H1 (cell line): ENCODE data around the gene CUX1. TPM values are rescaled to one million over a fixed set of nuclear protein-coding genes. Genes with fewer than 3 reads are reported as not detected.

ENCODE experiments used
- BCL11A ChIP-seq, 2 experiments: IDR thresholded peaks; one replicate each; pipeline ENCODE4 v1.6.1; 2011; ENCODE audit warnings: low read depth in 2 of 2, low read length in 2 of 2, mild to moderate bottlenecking in 2 of 2
- CTCF ChIP-seq, 3 experiments: IDR thresholded peaks; 1 replicate in 2 of 3; 2 replicates in 1 of 3; pipeline versions ENCODE4 v1.5.1 to v1.6.1; 2011; ENCODE audit warnings: low read length in 3 of 3, mild to moderate bottlenecking in 3 of 3, inconsistent platforms in 2 of 3, low read depth in 1 of 3, moderate library complexity in 1 of 3; ENCODE audit not compliant: insufficient read depth in 1 of 3; ENCODE audit errors: control extremely low read depth in 1 of 3
- HDAC6 ChIP-seq: IDR thresholded peaks from one replicate; pipeline ENCODE4 v1.7.1; 2012; ENCODE audit warnings: low read depth, mild to moderate bottlenecking, inconsistent platforms, low read length, moderate library complexity
- KDM4A ChIP-seq: IDR thresholded peaks from one replicate; pipeline ENCODE4 v1.7.1; 2012; ENCODE audit warnings: low read depth, mild to moderate bottlenecking, moderate library complexity, low read length, inconsistent platforms; ENCODE audit not compliant: severe bottlenecking
- RAD21 ChIP-seq, 2 experiments: IDR thresholded peaks in 1 of 2; conservative IDR thresholded peaks in 1 of 2; 2 replicates each; pipeline ENCODE4 v1.6.1; 2011; ENCODE audit warnings: low read depth in 2 of 2, low read length in 2 of 2, improper control_type of control experiment in 1 of 2, inconsistent platforms in 1 of 2, mild to moderate bottlenecking in 1 of 2, moderate library complexity in 1 of 2
- RNF2 ChIP-seq: fragments of 200-900, 300-1000 bp; sonication (generic); IDR thresholded peaks from 2 replicates; pipeline ENCODE4 v1.7.1; 2016; ENCODE audit warnings: borderline replicate concordance, low read depth, mild to moderate bottlenecking, antibody characterized with exemption, low read length; ENCODE audit not compliant: poor library complexity, severe bottlenecking; ENCODE audit errors: missing control alignments
- polyA plus RNA-seq, 7 experiments: library from polyadenylated mRNA; depleted of rRNA in 3 of 7; stranded (reverse) in 5 of 7; unstranded in 2 of 7; fragments of >200 nt in 5 of 7; fragments of 200-250 nt in 2 of 7; gene quantifications; 1 replicate in 5 of 7; 2 replicates in 1 of 7; 4 replicates in 1 of 7; pipeline versions ENCODE4 v1.2.1 to v1.2.3, GENCODE V29; 2011 to 2013; ENCODE audit warnings: missing spikeins in 2 of 7, mixed read lengths in 2 of 7
- total RNA-seq: library from RNA; stranded (reverse); fragmentation: NEBNext Ultra II Directional; extraction: Animal tissue kit (Norgen Biotek cat#: 25700); gene quantifications from 2 replicates; pipeline ENCODE4 v1.2.1, GENCODE V29; 2021

The CUX1 gene
- total and polyA plus RNA-seq, 2 of the 8 experiments (the other 6 are each of a cell fraction or from before 2014, with no cell fraction given): 21.6 to 65.9 TPM

GRCh38 chr7:102024005-102024768, 206.8 kb downstream of the CUX1 start (continued):
- TF ChIP-seq CTCF (IDR thresholded peaks at IDR 0.05; ENCODE audit: control extremely low read depth in 1 of 3, insufficient read depth in 1 of 3, low read depth in 1 of 3, low read length in 3 of 3) (no peak), KDM4A (no peak), BCL11A (IDR thresholded peaks at IDR 0.05; ENCODE audit: low read depth in 2 of 2, low read length in 2 of 2) (no peak), HDAC6 (no peak), RNF2 (no peak), RAD21 (IDR thresholded peaks at IDR 0.05 in 1 of 2, conservative IDR thresholded peaks at IDR 0.05 in 1 of 2; ENCODE audit: low read depth in 2 of 2, low read length in 2 of 2) (no peak)
